Fibroblast of pulmonary artery (primary cell): ENCODE results near the gene PPP6R3.
A peak's percentile ranks its signal among the peaks of the same experiment; 100 is the strongest.

ENCODE experiments used
- DNase-seq: peaks from one replicate; pipeline ENCODE4 v3.0.0-alpha.2; 2010; ENCODE audit warnings: low read depth
- H3K4me3 ChIP-seq: replicated peaks from 2 replicates; pipeline ENCODE4 v1.5.1; 2011; ENCODE audit warnings: low read depth, mild to moderate bottlenecking, control low read depth, low read length, moderate library complexity
- TF ChIP-seq, protein P1 (sequence below): IDR thresholded peaks from 2 replicates; pipeline ENCODE4 v1.5.1; 2011; ENCODE audit warnings: mild to moderate bottlenecking, control low read depth, low read length, inconsistent platforms; ENCODE audit errors: missing control alignments

PPP6R3 gene

DNA sequence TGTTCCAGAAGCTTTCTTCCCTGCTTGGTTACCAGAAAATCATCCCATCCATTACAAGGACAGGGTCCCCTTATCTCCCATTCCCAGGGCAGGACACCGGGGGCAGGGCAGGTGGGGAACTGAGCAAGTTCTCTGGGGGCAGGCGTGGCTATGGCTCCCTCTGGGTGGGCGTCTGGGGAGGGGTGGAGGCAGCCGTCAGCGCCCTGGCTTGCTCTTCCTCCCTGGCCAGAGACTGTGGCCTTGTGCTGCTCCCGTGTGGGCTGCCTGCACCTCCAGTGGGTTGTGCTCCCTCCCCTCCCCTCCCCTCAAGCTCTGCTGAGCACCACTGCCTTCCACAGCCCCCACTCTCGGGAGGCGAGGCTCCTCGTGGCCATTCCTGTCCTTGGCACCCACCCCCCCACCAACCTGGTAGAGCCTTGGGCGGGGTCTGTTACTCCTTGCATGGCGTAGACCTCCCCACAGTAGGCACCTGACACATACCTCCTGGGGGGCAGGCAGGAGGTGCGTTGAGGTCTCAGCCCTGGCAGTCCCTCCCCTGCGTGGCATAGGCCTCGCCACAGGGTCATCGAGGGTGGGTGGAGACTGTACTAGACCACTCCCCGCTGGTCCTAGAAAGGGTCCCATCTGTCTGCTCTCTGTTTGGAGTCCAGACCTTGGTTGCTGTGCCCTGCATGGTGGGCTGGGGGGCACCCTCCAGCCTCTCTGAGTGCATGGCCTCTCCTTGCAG, 24.2 kb upstream of the PPP6R3 start:
- no peak overlapping the region for H3K4me3 ChIP-seq
- no peak for DNase-seq
- TF ChIP-seq, protein P1, sequence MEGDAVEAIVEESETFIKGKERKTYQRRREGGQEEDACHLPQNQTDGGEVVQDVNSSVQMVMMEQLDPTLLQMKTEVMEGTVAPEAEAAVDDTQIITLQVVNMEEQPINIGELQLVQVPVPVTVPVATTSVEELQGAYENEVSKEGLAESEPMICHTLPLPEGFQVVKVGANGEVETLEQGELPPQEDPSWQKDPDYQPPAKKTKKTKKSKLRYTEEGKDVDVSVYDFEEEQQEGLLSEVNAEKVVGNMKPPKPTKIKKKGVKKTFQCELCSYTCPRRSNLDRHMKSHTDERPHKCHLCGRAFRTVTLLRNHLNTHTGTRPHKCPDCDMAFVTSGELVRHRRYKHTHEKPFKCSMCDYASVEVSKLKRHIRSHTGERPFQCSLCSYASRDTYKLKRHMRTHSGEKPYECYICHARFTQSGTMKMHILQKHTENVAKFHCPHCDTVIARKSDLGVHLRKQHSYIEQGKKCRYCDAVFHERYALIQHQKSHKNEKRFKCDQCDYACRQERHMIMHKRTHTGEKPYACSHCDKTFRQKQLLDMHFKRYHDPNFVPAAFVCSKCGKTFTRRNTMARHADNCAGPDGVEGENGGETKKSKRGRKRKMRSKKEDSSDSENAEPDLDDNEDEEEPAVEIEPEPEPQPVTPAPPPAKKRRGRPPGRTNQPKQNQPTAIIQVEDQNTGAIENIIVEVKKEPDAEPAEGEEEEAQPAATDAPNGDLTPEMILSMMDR: no peak

DNA sequence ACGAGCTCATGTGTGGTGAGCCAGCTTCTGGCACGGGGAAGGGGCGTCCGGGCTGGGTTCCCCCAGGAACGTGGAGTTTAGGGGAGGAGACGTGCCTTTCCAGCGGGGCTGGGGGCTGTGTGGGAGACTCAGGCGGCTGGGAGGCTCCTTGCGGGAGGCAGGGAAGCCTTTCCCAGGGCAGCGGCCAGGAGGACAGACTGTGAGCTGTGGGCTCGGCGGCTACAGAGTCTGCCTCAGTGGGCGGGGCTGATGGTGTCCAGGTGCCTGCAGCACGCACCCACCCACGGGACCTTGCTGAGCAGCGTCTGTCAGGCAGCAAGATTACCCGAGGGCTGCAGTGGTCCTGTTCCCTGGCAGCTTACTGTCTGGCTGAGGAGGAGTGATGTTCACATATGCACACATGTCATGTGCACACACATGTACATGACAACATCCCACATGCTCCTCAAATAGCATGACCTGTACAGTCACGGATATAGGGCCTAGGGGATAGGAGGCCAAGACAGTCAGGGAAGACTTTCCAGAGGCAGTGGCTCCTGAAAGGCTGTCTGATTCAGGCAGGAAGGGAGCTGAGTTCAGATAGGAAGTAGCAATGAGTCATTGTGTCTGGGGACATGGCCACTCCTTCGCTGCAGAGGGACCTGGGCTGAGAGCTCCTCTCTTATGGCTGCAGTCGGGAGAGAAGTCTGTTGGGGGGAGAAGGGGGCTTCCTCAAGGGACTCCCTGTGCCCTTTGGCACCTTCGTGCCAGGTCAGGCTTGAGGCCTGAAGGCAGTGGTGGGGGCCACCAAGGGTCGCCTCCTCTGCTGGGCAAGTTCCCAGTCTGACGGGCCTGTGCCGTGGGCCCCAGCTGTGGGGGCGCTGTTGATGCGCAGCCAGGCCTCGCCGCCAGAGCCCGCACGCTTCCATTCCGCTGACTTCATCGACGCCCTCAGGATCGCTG, 23.3 kb upstream of the PPP6R3 start:
- peak; percentile 88 for DNase-seq
- no peak overlapping the region for H3K4me3 ChIP-seq
- TF ChIP-seq, protein P1: peak; percentile 39

DNA sequence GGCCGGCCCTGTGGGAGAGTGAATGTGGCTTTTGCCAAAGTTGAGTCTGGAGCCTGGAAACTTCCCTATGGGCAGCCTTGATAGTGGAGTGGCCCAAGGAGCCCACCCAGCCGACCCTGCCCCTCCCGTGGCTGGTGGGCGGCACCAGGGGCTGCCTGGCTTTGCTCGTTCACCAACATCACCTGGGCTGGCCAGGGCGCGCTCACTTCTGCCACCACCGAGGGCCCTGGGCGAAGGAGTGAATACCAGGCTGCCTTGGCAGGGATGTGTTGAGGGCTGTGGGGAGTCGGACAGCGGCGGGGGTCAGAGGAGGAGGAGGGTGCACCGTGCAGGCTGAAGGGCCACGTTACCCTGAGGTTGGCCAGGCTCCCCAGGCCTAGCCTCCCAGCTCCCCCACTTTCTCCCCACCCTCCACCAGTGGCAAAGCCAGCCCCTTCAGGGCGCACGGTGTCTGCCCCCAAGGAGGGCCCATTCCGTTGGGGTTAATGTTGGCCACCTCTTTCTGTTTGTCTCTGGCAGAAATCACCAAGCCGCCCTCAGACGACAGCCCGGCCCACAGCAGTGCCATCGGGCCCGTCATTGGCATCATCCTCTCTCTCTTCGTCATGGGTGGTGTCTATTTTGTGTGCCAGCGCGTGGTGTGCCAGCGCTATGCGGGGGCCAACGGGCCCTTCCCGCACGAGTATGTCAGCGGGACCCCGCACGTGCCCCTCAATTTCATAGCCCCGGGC, 22.5 kb upstream of the PPP6R3 start:
- no peak overlapping the region for H3K4me3 ChIP-seq
- TF ChIP-seq, protein P1: no peak
- DNase-seq: no peak

DNA sequence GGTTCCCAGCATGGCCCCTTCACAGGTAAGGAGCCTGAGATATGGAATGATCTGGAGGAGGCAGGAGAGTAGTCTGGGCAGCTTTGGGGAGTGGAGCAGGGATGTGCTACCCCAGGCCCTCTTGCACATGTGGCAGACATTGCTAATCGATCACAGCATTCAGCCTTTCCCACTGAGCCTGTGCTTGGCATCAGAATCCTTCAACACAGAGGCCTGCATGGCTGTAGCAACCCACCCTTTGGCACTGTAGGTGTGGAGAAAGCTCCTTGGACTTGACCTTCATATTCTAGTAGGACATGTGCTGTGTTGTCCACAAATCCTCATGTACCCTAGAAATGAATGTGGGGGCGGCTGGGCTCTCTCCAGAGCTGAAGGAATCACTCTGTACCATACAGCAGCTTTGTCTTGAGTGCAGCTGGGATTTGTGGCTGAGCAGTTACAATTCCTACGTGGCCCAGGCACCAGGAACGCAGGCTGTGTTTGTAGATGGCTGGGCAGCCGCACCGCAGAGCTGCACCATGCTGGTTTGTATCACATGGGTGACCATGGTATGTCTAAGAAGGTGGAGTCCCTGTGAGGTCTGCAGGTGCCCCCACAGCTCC, 21.8 kb upstream of the PPP6R3 start:
- no peak overlapping the region for H3K4me3 ChIP-seq
- no peak for DNase-seq
- TF ChIP-seq, protein P1: no peak

DNA sequence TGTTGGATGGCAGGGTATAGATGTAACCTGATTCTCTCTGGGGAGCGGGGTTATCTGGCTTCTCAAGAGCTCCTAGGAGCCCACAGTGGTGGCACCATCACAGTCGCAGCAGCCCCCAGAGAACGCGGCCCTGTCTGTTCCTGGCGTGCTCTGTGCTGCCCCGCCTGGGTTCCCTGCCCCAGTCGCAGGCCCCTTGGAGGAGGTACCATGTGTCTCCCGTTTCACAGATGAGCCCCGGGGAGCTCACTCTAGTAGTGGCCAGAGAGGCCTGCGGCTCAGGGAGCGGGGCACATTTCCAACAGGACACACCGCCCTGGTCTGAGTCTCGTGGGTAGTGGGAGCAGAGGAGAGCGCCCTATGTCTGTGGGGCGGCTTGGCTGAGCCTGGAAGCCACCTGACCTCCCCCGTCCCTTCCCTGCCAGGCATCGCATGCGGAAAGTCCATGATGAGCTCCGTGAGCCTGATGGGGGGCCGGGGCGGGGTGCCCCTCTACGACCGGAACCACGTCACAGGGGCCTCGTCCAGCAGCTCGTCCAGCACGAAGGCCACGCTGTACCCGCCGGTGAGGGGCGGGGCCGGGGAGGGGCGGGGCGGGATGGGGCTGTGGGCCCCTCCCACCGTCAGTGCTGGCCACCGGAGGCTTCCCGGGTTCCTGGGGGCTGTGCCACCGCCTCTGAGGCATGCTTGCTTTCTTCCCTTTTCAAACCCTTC, 21.0 kb upstream of the PPP6R3 start:
- no peak overlapping the region for H3K4me3 ChIP-seq
- DNase-seq: no peak
- TF ChIP-seq, protein P1: no peak

DNA sequence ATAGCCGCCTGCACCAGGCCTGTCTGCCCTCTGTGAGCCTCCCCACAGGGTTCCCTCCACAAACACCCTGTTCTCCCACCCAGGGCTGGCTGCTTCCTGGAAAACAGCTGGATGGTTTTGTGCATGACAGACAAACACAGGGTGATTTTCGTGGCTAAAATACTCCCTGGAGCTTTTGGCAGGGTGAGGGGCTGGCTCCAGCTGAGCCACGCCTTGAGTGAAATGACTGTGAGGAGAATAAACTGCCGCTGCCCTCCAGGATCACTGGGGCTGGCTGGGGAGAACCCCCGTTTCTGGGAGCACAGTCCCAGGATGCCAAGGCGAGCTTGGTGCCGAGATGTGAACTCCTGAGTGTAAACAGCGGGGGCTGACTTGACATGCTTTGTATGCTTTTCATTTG, 20.3 kb upstream of the PPP6R3 start:
- TF ChIP-seq, protein P1: no peak
- no peak overlapping the region for H3K4me3 ChIP-seq
- no peak for DNase-seq
